Measurements from ENCODE around the gene ZNF446. TPM values are rescaled to one million over a fixed set of nuclear protein-coding genes. Genes with fewer than 3 reads are reported as not detected.

Gene ZNF446
- total RNA-seq, 1 experiment from 2014 or later, result 6.0 TPM

DNA sequence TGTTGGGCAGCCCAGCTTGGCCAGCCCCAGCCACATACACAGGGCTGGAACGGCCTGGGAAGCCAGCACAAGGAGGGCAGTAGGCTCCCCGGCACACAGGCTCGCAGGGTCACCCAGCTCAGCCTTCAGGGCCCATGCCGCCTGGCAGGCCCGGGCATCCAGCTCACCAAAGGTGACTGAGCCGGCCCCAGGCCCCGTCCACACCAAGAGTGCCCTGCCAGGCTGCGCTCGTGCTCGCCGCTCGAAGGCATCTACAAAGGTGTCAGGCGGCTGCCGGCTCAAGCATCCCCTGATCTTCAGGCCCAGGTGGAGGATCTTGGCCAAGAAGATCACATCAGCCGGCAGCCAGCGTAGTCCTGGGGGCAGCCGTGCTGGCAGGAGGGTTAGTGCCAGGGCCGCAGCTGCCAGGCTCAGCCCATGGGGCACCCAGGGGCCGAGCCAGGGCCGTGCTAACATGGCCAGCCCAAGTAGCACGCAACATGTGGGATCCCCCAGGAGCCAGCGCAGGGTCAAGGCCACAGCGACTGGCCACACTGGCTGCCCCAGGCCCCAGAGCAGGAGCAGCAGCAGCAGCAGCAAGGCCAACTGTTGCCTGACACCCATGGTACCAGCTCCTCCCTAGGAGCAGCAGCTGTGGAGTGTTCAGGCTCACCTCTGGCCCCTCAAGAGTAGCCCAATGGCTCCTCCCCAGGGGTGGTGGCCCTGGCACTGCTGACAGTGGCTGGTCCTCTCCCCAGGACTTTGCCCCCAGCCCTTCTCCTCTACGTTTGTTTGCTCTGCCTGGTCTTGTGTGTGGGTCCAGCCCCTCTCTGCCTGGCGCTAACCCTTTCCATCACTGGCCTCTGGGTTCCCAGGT is 35.4 kb downstream of the ZNF446 start, which contains the start of gene SLC27A5 (continued):
- TF ChIP-seq, protein P1, sequence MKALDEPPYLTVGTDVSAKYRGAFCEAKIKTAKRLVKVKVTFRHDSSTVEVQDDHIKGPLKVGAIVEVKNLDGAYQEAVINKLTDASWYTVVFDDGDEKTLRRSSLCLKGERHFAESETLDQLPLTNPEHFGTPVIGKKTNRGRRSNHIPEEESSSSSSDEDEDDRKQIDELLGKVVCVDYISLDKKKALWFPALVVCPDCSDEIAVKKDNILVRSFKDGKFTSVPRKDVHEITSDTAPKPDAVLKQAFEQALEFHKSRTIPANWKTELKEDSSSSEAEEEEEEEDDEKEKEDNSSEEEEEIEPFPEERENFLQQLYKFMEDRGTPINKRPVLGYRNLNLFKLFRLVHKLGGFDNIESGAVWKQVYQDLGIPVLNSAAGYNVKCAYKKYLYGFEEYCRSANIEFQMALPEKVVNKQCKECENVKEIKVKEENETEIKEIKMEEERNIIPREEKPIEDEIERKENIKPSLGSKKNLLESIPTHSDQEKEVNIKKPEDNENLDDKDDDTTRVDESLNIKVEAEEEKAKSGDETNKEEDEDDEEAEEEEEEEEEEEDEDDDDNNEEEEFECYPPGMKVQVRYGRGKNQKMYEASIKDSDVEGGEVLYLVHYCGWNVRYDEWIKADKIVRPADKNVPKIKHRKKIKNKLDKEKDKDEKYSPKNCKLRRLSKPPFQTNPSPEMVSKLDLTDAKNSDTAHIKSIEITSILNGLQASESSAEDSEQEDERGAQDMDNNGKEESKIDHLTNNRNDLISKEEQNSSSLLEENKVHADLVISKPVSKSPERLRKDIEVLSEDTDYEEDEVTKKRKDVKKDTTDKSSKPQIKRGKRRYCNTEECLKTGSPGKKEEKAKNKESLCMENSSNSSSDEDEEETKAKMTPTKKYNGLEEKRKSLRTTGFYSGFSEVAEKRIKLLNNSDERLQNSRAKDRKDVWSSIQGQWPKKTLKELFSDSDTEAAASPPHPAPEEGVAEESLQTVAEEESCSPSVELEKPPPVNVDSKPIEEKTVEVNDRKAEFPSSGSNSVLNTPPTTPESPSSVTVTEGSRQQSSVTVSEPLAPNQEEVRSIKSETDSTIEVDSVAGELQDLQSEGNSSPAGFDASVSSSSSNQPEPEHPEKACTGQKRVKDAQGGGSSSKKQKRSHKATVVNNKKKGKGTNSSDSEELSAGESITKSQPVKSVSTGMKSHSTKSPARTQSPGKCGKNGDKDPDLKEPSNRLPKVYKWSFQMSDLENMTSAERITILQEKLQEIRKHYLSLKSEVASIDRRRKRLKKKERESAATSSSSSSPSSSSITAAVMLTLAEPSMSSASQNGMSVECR (CRISPR knock-in tag; IDR thresholded peaks at IDR 0.05; ENCODE audit: borderline replicate concordance), result no peak
- TF ChIP-seq RORB (CRISPR knock-in tag; IDR thresholded peaks at IDR 0.05), result no peak

DNA sequence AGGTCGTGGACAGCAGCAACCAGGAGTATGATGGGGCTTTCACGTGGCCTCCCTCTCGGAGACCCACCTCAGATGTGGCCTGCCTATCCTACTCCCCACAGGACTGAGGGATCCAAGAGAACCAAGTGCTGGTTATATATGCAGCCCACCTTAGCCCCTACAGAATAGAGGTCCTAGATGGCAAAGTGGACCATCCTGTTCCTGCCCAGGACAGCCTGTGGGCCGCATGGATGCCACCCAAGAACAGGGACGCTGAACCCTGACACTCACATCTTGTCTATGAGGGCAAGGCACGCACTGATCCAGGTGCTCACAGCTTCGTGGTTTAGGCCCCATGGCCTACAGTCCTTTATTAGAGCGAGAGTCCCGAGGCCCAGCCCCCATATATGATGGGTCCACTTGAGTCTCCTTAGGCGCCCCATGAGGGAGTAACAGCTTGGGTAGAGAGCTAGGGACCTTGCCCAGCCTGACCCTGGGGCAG is 37.1 kb downstream of the ZNF446 start:
- Mint-ChIP-seq H3K27ac (no peak overlapping the region), H3K4me3 (no peak overlapping the region), H3K9me3 (no peaks in the 10 kb centered on the region), H3K27me3 (ENCODE audit: low read depth) (peaks cover 12% of the 10 kb centered on the region), H3K36me3 (peaks cover 5% of the 10 kb centered on the region), H3K4me1 (peaks cover 21% of the 10 kb centered on the region)
- no peak for DNase-seq (ENCODE audit: low spot score)
- ChIA-PET POLR2A (interaction anchor here (0.7 to 1.7 kb wide), 2 partner anchors 14 to 31 kb away, joined by 6 to 8 read pairs; partner anchors contain the start of gene TRIM28), CTCF (interaction anchor here (1.0 to 2.7 kb wide), 26 partner anchors 9 to 285 kb away, joined by 3 to 33 read pairs (median 7); partner anchors contain the start of genes CHMP2A, TRIM28, UBE2M and ZNF324B)
- ATAC-seq, result no peak
- TF ChIP-seq MXD4 (CRISPR knock-in tag; IDR thresholded peaks at IDR 0.05; ENCODE audit: borderline replicate concordance) (no peak), NFE2L1 (CRISPR knock-in tag; IDR thresholded peaks at IDR 0.05) (no peak), FOXK1 (CRISPR knock-in tag; IDR thresholded peaks at IDR 0.05) (no peak), NR1H2 (CRISPR knock-in tag; IDR thresholded peaks at IDR 0.05) (no peak), ESRRA (CRISPR knock-in tag; IDR thresholded peaks at IDR 0.05; ENCODE audit: borderline replicate concordance) (no peak)
- TF ChIP-seq, protein P2, sequence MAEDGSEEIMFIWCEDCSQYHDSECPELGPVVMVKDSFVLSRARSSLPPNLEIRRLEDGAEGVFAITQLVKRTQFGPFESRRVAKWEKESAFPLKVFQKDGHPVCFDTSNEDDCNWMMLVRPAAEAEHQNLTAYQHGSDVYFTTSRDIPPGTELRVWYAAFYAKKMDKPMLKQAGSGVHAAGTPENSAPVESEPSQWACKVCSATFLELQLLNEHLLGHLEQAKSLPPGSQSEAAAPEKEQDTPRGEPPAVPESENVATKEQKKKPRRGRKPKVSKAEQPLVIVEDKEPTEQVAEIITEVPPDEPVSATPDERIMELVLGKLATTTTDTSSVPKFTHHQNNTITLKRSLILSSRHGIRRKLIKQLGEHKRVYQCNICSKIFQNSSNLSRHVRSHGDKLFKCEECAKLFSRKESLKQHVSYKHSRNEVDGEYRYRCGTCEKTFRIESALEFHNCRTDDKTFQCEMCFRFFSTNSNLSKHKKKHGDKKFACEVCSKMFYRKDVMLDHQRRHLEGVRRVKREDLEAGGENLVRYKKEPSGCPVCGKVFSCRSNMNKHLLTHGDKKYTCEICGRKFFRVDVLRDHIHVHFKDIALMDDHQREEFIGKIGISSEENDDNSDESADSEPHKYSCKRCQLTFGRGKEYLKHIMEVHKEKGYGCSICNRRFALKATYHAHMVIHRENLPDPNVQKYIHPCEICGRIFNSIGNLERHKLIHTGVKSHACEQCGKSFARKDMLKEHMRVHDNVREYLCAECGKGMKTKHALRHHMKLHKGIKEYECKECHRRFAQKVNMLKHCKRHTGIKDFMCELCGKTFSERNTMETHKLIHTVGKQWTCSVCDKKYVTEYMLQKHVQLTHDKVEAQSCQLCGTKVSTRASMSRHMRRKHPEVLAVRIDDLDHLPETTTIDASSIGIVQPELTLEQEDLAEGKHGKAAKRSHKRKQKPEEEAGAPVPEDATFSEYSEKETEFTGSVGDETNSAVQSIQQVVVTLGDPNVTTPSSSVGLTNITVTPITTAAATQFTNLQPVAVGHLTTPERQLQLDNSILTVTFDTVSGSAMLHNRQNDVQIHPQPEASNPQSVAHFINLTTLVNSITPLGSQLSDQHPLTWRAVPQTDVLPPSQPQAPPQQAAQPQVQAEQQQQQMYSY (CRISPR knock-in tag; IDR thresholded peaks at IDR 0.05), result no peak

DNA sequence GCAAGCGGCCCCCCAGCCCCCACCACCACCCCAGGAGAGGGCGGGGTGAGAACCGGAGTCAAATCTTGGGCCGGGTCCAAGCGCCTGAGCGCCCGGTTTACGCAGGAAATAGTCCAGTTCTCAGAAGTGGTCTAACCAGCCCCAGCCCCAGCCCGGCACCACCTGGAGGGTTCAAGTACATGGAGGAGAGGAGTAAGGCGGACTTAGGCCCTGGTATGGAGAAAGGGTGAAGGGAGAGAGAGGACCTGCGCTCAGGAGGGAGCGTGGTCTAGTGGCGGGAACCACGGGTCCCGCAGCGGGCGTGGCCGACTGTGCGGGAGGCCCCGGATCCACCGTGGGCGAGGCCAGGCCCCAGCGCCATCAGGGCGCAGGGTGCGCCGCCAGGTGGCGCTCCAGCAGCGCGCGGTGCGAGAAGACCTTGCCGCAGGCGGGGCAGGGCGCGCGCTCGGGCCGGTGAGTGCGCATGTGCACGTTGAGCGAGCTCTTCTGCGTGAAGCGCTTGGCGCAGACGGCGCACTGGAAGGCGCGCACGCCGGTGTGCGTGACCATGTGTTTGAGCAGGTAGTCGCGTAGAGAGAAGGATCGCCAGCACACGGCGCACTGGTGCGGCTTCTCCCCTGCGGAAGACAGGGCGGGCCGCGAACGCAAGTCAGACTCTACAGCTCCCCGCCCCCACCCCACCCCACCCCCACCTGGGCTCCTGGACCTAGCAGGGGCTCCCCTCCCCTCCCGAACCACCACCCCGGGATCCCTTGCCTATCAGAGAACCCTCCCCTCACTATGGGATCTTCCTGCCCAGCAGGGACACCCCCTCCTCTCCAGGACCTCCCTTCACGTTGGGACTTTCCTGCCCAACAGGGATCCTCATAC is 37.8 kb downstream of the ZNF446 start:
- H3K4me1 Mint-ChIP-seq, result peaks cover 28% of the 10 kb centered on the region
- peak overlapping the region; percentile 75 for H3K4me3 Mint-ChIP-seq
- DNase-seq (ENCODE audit: low spot score) (peak; percentile 95), ATAC-seq (peak; percentile 78)
- H3K9me3 Mint-ChIP-seq, result no peaks in the 10 kb centered on the region
- CTCF ChIA-PET, result interaction anchor here (0.6 to 2.7 kb wide), 31 partner anchors 9 to 286 kb away, joined by 3 to 33 read pairs (median 6); partner anchors contain the start of genes CHMP2A, TRIM28, UBE2M and ZNF324B
- H3K27me3 Mint-ChIP-seq (ENCODE audit: low read depth), result peaks cover 12% of the 10 kb centered on the region
- POLR2A ChIA-PET, result interaction anchor here (0.7 to 1.7 kb wide), 2 partner anchors 15 to 30 kb away, joined by 6 to 8 read pairs; partner anchors contain the start of gene TRIM28
- H3K36me3 Mint-ChIP-seq, result peaks cover 5% of the 10 kb centered on the region
- H3K27ac Mint-ChIP-seq, result peak overlapping the region; percentile 57
- TF ChIP-seq, protein P3, sequence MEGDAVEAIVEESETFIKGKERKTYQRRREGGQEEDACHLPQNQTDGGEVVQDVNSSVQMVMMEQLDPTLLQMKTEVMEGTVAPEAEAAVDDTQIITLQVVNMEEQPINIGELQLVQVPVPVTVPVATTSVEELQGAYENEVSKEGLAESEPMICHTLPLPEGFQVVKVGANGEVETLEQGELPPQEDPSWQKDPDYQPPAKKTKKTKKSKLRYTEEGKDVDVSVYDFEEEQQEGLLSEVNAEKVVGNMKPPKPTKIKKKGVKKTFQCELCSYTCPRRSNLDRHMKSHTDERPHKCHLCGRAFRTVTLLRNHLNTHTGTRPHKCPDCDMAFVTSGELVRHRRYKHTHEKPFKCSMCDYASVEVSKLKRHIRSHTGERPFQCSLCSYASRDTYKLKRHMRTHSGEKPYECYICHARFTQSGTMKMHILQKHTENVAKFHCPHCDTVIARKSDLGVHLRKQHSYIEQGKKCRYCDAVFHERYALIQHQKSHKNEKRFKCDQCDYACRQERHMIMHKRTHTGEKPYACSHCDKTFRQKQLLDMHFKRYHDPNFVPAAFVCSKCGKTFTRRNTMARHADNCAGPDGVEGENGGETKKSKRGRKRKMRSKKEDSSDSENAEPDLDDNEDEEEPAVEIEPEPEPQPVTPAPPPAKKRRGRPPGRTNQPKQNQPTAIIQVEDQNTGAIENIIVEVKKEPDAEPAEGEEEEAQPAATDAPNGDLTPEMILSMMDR (IDR thresholded peaks at IDR 0.05), result peak; percentile 89
- TF ChIP-seq, protein P4, sequence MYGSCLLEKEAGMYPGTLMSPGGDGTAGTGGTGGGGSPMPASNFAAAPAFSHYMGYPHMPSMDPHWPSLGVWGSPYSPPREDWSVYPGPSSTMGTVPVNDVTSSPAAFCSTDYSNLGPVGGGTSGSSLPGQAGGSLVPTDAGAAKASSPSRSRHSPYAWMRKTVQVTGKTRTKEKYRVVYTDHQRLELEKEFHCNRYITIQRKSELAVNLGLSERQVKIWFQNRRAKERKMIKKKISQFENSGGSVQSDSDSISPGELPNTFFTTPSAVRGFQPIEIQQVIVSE (CRISPR knock-in tag; IDR thresholded peaks at IDR 0.05; ENCODE audit: borderline replicate concordance), result no peak
- TF ChIP-seq CREM (CRISPR knock-in tag; IDR thresholded peaks at IDR 0.05), result 0 out of 2 replicates have a peak, but pooled peaks have one; percentile 54
- no peak for TF ChIP-seq MYBL2 (CRISPR knock-in tag; IDR thresholded peaks at IDR 0.05)
- no peak for TF ChIP-seq RORB (CRISPR knock-in tag; IDR thresholded peaks at IDR 0.05)
- peak; percentile 95 for TF ChIP-seq ETV6 (CRISPR knock-in tag; IDR thresholded peaks at IDR 0.05)
- TF ChIP-seq MXD4 (CRISPR knock-in tag; IDR thresholded peaks at IDR 0.05; ENCODE audit: borderline replicate concordance), result no peak
- TF ChIP-seq ZBTB21 (CRISPR knock-in tag; IDR thresholded peaks at IDR 0.05; ENCODE audit: borderline replicate concordance), result peak; percentile 92; the same call in 1 of the 2 replicates
- TF ChIP-seq, protein P5, sequence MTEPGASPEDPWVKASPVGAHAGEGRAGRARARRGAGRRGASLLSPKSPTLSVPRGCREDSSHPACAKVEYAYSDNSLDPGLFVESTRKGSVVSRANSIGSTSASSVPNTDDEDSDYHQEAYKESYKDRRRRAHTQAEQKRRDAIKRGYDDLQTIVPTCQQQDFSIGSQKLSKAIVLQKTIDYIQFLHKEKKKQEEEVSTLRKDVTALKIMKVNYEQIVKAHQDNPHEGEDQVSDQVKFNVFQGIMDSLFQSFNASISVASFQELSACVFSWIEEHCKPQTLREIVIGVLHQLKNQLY (CRISPR knock-in tag; IDR thresholded peaks at IDR 0.05), result no peak
